ENCODE results near the gene CFAP58.

Gene CFAP58

DNA sequence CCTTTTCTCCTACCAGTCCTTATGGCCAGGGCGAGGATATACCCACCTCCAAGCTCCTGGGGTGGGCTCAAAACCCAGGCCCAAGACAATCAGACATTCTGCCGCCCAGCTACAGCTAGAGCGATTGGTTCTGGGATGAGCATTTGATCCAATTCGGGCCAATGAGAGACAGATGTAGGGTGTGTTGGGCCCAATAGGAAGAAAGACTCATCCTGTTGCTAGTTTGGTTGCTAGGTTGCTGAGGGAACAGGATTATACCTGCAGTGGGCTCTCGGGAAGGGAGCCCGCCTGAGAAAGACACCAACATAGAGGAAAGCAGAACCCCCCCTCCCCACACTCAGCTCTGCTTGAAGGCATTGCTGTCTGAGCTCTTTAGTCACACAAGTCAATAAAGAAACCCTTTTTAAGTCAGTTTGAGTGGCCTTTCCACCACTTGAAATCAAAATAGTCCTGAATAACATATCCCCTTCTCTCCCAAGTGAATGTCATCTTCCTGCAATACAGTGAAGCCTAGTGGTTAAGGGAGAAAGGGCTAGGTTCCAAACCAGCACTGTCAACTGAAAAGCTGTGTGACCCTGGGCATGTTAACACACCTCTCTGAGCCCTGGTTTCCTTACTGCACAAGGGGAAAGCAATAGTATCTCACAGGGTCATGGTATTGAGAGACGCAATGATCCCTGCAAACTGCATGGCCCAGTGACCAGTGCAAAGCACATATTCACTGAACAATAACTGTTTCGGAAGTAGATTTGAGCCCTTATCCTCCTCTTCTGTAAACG, 37.1 kb upstream of the CFAP58 start:
- TF ChIP-seq, protein P1, sequence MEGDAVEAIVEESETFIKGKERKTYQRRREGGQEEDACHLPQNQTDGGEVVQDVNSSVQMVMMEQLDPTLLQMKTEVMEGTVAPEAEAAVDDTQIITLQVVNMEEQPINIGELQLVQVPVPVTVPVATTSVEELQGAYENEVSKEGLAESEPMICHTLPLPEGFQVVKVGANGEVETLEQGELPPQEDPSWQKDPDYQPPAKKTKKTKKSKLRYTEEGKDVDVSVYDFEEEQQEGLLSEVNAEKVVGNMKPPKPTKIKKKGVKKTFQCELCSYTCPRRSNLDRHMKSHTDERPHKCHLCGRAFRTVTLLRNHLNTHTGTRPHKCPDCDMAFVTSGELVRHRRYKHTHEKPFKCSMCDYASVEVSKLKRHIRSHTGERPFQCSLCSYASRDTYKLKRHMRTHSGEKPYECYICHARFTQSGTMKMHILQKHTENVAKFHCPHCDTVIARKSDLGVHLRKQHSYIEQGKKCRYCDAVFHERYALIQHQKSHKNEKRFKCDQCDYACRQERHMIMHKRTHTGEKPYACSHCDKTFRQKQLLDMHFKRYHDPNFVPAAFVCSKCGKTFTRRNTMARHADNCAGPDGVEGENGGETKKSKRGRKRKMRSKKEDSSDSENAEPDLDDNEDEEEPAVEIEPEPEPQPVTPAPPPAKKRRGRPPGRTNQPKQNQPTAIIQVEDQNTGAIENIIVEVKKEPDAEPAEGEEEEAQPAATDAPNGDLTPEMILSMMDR (IDR thresholded peaks at IDR 0.05; ENCODE audit: low read depth, low read length), result no peak
- no peaks in the 10 kb centered on the region for H3K9me3 ChIP-seq
- DNase-seq, result no peak
- H3K36me3 ChIP-seq, result no peaks in the 10 kb centered on the region
- H3K4me1 ChIP-seq, result no peaks in the 10 kb centered on the region
- H3K4me3 ChIP-seq (ENCODE audit: low read depth, low read length), result no peak overlapping the region
- H3K27me3 ChIP-seq, result no peaks in the 10 kb centered on the region

DNA sequence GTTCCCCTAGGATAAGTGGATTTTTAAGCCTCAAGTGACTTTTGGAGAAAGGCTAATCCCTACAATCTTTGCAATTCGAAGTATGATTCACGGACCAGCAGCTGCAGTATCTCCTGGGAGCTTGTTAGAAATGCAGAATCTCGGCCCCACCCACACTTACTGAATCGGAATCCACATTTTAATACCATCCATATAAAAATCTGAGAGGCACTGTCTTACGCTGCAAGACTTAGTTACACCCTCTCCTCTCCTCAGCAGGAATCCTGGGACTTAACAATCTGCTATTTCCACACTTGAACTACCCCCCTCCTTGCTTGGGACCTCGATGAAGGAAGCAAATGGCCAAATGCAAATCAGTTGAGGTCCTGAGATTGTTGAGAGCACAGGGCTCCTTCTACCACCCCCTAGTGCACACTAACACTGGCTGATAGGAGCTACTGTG, 36.3 kb upstream of the CFAP58 start:
- Histone ChIP-seq H3K27me3 (no peaks in the 10 kb centered on the region), H3K4me3 (ENCODE audit: low read depth, low read length) (no peak overlapping the region), H3K36me3 (no peaks in the 10 kb centered on the region), H3K9me3 (no peaks in the 10 kb centered on the region), H3K4me1 (no peaks in the 10 kb centered on the region)
- TF ChIP-seq, protein P1 (IDR thresholded peaks at IDR 0.05; ENCODE audit: low read depth, low read length), result no peak
- no peak for DNase-seq

DNA sequence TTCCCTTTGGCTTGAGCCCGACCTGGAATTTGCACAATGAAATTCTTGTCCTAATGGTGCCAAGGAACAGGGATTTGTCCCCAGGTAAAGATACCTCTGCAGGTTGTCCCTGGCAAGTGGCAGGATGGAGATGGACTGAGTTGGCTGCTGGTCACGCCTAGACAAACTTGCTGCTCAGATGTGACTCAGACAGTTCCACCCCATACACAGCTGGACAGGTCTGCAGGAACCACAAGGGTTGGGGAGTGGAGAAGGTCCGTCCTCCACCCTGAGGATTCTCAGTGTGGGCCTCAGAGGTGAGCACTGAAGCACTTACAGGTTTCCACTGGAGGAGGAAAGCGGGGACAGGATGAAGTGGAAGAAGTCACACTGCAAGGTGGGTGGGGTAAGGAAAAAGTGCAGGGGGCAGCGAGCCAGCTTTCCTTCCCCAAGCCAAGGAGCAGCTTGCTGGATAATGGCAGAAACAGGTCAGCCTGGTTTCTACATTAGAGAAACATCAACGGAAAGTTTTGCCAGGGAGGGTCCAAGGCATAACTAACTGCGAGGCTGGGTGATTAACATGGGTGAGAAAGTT, 35.8 kb upstream of the CFAP58 start:
- Histone ChIP-seq H3K4me3 (ENCODE audit: low read depth, low read length) (no peak overlapping the region), H3K4me1 (no peaks in the 10 kb centered on the region), H3K36me3 (no peaks in the 10 kb centered on the region), H3K27me3 (no peaks in the 10 kb centered on the region), H3K9me3 (no peaks in the 10 kb centered on the region)
- TF ChIP-seq, protein P1 (IDR thresholded peaks at IDR 0.05; ENCODE audit: low read depth, low read length), result no peak
- DNase-seq, result no peak

DNA sequence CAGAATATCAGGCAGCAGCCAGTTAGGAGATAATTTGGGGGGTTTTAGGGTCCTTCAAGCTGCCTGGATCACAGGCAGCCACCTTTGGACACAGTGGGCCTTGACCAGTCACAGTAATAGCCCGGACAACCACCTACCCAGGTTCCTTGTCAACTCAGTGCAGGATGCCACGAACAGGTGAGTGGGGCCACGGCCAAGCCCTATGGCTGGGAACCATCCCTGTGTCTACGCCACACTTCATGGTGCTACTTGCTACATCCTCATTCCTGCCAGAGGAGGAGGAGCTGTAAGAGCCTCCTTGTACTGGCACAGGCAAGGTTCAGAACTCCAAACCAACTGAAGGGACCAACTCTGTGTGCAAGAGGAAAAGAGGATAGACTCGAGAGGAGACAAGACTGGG, 35.3 kb upstream of the CFAP58 start:
- Histone ChIP-seq H3K4me1 (no peaks in the 10 kb centered on the region), H3K36me3 (no peaks in the 10 kb centered on the region), H3K4me3 (ENCODE audit: low read depth, low read length) (no peak overlapping the region), H3K27me3 (no peaks in the 10 kb centered on the region), H3K9me3 (no peaks in the 10 kb centered on the region)
- DNase-seq, result no peak
- TF ChIP-seq, protein P1 (IDR thresholded peaks at IDR 0.05; ENCODE audit: low read depth, low read length), result no peak

DNA sequence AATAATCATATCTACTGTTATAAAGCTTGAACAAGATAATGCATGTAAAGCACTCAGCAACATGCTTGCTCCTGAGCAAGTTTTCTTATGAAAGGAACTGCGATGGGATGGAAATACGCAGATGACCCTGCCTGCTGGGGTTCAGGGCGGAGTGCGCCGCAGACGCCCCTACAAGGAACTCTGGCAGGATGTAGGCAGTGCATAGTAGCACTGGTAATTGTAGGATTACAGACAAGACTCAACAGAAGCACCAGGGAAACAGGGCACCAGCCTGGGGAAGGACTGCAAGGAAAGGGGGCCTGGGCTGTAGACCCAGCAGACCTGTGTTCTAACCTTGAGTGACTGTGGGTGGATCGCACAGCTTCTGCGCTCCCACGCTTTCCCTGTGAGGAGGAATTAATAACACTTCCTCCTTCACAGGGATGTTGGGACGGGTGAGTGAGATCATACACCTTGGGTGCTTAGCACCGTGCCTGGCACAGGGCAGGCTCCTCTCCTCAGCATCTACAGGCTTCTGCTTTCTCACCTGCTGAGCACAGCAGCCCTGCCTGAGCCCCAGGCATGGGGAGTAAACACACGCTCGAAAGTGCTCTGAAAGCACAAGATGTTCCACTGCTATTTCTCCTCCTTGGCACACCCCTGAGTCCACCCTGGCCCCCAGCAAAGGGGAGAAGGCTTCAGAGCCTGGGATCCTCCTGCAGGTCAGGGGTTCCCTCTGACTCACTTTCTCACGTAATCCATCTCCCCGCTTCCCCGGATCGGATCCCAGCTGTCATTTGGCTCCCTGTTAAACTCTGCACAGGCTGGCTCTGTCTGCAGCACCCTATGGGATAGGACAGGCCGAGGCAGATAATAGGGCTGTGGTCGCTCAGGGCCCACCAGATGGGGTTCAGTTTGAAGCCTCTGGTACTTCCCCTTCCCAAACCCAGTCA, 34.6 kb upstream of the CFAP58 start:
- H3K27me3 ChIP-seq, result no peaks in the 10 kb centered on the region
- TF ChIP-seq, protein P1 (IDR thresholded peaks at IDR 0.05; ENCODE audit: low read depth, low read length), result no peak
- DNase-seq, result no peak
- H3K4me1 ChIP-seq, result no peaks in the 10 kb centered on the region
- no peaks in the 10 kb centered on the region for H3K36me3 ChIP-seq
- H3K4me3 ChIP-seq (ENCODE audit: low read depth, low read length), result no peak overlapping the region
- H3K9me3 ChIP-seq, result no peaks in the 10 kb centered on the region

All from BE2C (cell line).